Measurements from ENCODE around the gene HOXA11. TPM values are rescaled to one million over a fixed set of nuclear protein-coding genes. Genes with fewer than 3 reads are reported as not detected.

HOXA11 gene
- total and polyA plus RNA-seq, 4 donors = 0.13 to 0.81 TPM; not detected in 2

- Histone ChIP-seq H3K9me3 (ENCODE audit: control insufficient read depth, low read length) (no peaks in the 10 kb centered on the region), H3K27me3 (ENCODE audit: control insufficient read depth in 1 of 2, insufficient read depth in 2 of 2, low read length in 1 of 2) (peaks cover 0 to 2% of the 10 kb centered on the region in 2 donors), H3K36me3 (ENCODE audit: control insufficient read depth in 1 of 2, insufficient read depth in 2 of 2, low read length in 1 of 2) (no peaks in the 10 kb centered on the region), H3K4me1 (ENCODE audit: control insufficient read depth in 1 of 2, insufficient read depth in 2 of 2, low read length in 2 of 2) (no peaks in the 10 kb centered on the region), H3K27ac (ENCODE audit: low read depth in 1 of 2, low read length in 2 of 2) (no peak overlapping the region), H3K4me3 (ENCODE audit: low read length in 2 of 2) (no peak overlapping the region)
- 81 to 88% methylated on average over 15 of the region's 15 CpGs for WGBS, 2 donors
- DNase-seq (peak in 1 of 2 donors; percentile 60), ATAC-seq (ENCODE audit: low FRiP score) (no peak)
- intact Hi-C loops (cut with DNase I) = loop anchor here (10.0 kb wide), 2 partner anchors 724 to 904 kb away; no protein-coding TSS in a partner anchor
These were observed 6.2 kb upstream of the HOXA11 start for GRCh38 chr7:27191161-27191731.

GRCh38 chr7:27189997-27190748 lies 5.1 kb upstream of the HOXA11 start:
- Histone ChIP-seq H3K4me1 (ENCODE audit: control insufficient read depth in 1 of 2, insufficient read depth in 2 of 2, low read length in 2 of 2) (no peaks in the 10 kb centered on the region), H3K27ac (ENCODE audit: low read depth in 1 of 2, low read length in 2 of 2) (no peak overlapping the region), H3K9me3 (ENCODE audit: control insufficient read depth, low read length) (no peaks in the 10 kb centered on the region), H3K27me3 (ENCODE audit: control insufficient read depth in 1 of 2, insufficient read depth in 2 of 2, low read length in 1 of 2) (peaks cover 0 to 2% of the 10 kb centered on the region in 2 donors), H3K36me3 (ENCODE audit: control insufficient read depth in 1 of 2, insufficient read depth in 2 of 2, low read length in 1 of 2) (no peaks in the 10 kb centered on the region), H3K4me3 (ENCODE audit: low read length in 2 of 2) (no peak overlapping the region)
- intact Hi-C loops (cut with DNase I) = loop anchor here (10.0 kb wide), 2 partner anchors 725 to 905 kb away; no protein-coding TSS in a partner anchor
- DNase-seq = no peak
- ATAC-seq (ENCODE audit: low FRiP score) = no peak
- 84 to 89% methylated on average over 7 of the region's 7 CpGs for WGBS, 2 donors

DNA sequence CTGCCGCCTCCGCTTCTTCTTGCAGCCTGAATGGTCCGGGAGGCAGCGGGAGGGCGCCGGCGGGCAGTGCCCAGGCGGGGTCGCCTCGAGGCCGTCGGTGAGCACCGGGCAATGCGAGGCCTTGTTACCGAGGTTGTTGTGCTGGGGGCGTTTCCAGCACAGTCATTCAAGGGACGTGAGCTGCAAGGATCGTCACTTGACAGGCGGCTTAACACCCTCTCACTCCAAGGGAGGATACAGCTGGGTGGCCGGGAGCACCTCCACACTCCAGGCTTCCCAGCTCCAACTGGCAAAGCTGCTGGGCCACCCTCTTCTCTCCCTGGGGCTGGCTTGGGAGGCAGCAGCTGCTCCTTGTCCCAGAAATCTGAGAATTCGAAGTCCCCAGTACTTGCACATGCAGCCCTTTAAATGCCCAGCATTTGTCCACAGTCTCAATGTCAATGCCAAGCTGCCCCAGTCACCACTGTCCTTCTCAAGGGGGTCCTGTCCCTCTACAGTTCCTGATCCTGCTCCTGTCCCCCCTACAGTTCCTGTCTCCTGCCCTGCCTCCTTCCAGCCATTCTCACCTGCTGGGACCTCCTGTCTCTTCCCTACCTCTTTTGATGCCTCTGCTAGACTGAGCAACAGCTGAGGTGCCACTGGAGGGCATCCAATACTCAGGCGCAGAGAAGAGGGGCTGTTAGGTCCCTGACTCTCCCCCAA lies 4.4 kb upstream of the HOXA11 start:
- H3K27ac ChIP-seq (ENCODE audit: low read depth in 1 of 2, low read length in 2 of 2) = no peak overlapping the region
- DNase-seq (peak; percentile 20 to 70), ATAC-seq (ENCODE audit: low FRiP score) (no peak)
- no peak overlapping the region for H3K4me3 ChIP-seq (ENCODE audit: low read length in 2 of 2)
- H3K36me3 ChIP-seq (ENCODE audit: control insufficient read depth in 1 of 2, insufficient read depth in 2 of 2, low read length in 1 of 2) = no peaks in the 10 kb centered on the region
- intact Hi-C loops (cut with DNase I) = no loop called here
- H3K27me3 ChIP-seq (ENCODE audit: control insufficient read depth in 1 of 2, insufficient read depth in 2 of 2, low read length in 1 of 2) = peaks cover 0 to 2% of the 10 kb centered on the region in 2 donors
- no peaks in the 10 kb centered on the region for H3K9me3 ChIP-seq (ENCODE audit: control insufficient read depth, low read length)
- H3K4me1 ChIP-seq (ENCODE audit: control insufficient read depth in 1 of 2, insufficient read depth in 2 of 2, low read length in 2 of 2) = no peaks in the 10 kb centered on the region
- 41 to 54% methylated on average over 22 of the region's 22 CpGs for WGBS, 2 donors

GRCh38 chr7:27188386-27189294 lies 3.6 kb upstream of the HOXA11 start:
- Histone ChIP-seq H3K4me3 (ENCODE audit: low read length in 2 of 2) (no peak overlapping the region), H3K27ac (ENCODE audit: low read depth in 1 of 2, low read length in 2 of 2) (no peak overlapping the region), H3K4me1 (ENCODE audit: control insufficient read depth in 1 of 2, insufficient read depth in 2 of 2, low read length in 2 of 2) (no peaks in the 10 kb centered on the region), H3K9me3 (ENCODE audit: control insufficient read depth, low read length) (no peaks in the 10 kb centered on the region), H3K36me3 (ENCODE audit: control insufficient read depth in 1 of 2, insufficient read depth in 2 of 2, low read length in 1 of 2) (no peaks in the 10 kb centered on the region), H3K27me3 (ENCODE audit: control insufficient read depth in 1 of 2, insufficient read depth in 2 of 2, low read length in 1 of 2) (peaks cover 0 to 1% of the 10 kb centered on the region in 2 donors)
- intact Hi-C loops (cut with DNase I) = no loop called here
- DNase-seq = peak; percentile 62 to 80
- 12 to 20% methylated on average over 49 of the region's 49 CpGs for WGBS, 2 donors
- ATAC-seq (ENCODE audit: low FRiP score) = no peak

- no peaks in the 10 kb centered on the region for H3K36me3 ChIP-seq (ENCODE audit: control insufficient read depth in 1 of 2, insufficient read depth in 2 of 2, low read length in 1 of 2)
- ATAC-seq (ENCODE audit: low FRiP score) (no peak), DNase-seq (peak; percentile 38 to 52)
- 10 to 13% methylated on average over 46 of the region's 46 CpGs for WGBS, 2 donors
- no peaks in the 10 kb centered on the region for H3K27me3 ChIP-seq (ENCODE audit: control insufficient read depth in 1 of 2, insufficient read depth in 2 of 2, low read length in 1 of 2)
- H3K4me3 ChIP-seq (ENCODE audit: low read length in 2 of 2) = no peak overlapping the region
- intact Hi-C loops (cut with DNase I) = no loop called here
- no peaks in the 10 kb centered on the region for H3K4me1 ChIP-seq (ENCODE audit: control insufficient read depth in 1 of 2, insufficient read depth in 2 of 2, low read length in 2 of 2)
- no peak overlapping the region for H3K27ac ChIP-seq (ENCODE audit: low read depth in 1 of 2, low read length in 2 of 2)
- H3K9me3 ChIP-seq (ENCODE audit: control insufficient read depth, low read length) = no peaks in the 10 kb centered on the region
These were observed 2.7 kb upstream of the HOXA11 start for GRCh38 chr7:27187475-27188385.

DNA sequence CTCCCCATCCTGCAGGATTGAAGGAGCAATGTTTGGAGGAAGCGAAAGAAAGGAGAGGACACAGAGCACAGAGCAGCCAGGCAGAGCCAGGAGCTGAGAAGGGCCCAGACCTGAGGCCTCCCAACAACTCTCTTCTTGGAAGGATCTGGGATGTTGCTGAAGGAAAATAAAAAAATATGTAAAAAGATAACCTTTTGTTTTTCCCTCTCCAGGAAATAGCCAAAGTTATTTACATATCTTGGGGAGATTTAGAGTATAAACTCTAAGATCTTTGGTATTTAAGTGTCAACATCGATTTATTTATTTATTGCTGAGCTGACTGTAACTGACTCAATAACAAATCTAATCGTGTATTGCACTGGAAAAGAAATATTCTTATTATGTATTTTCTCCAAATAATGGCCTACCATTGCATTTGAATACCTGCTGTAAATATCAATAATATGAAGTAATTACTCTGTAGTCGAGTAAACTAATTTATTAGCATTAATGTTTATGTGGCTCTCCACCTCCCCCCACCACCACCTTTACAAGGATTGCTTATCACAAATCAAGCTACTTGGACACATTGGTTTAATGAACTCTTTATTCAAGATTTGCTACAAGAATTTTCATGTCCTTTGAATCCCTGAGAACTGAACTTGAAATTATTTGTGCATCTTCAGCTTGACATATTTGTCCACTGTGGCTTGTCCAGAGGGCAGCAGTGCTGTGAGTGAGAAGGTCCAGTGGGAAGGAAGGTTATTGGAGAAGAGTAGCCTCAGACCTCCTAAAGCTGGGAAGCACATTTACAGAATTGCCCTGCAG lies 1.8 kb upstream of the HOXA11 start:
- no peaks in the 10 kb centered on the region for H3K4me1 ChIP-seq (ENCODE audit: control insufficient read depth in 1 of 2, insufficient read depth in 2 of 2, low read length in 2 of 2)
- 53 to 62% methylated on average over 4 of the region's 4 CpGs for WGBS, 2 donors
- no peak overlapping the region for H3K27ac ChIP-seq (ENCODE audit: low read depth in 1 of 2, low read length in 2 of 2)
- no peaks in the 10 kb centered on the region for H3K9me3 ChIP-seq (ENCODE audit: control insufficient read depth, low read length)
- no peak for ATAC-seq (ENCODE audit: low FRiP score)
- H3K27me3 ChIP-seq (ENCODE audit: control insufficient read depth in 1 of 2, insufficient read depth in 2 of 2, low read length in 1 of 2) = no peaks in the 10 kb centered on the region
- no peak for DNase-seq
- H3K36me3 ChIP-seq (ENCODE audit: control insufficient read depth in 1 of 2, insufficient read depth in 2 of 2, low read length in 1 of 2) = no peaks in the 10 kb centered on the region
- no peak overlapping the region for H3K4me3 ChIP-seq (ENCODE audit: low read length in 2 of 2)
- intact Hi-C loops (cut with DNase I) = no loop called here

GRCh38 chr7:27185854-27186667 lies 1.0 kb upstream of the HOXA11 start:
- DNase-seq (peak; percentile 25 to 63), ATAC-seq (ENCODE audit: low FRiP score) (no peak)
- intact Hi-C loops (cut with DNase I) = no loop called here
- WGBS, 2 donors = 20 to 23% methylated on average over 24 of the region's 24 CpGs
- no peaks in the 10 kb centered on the region for H3K36me3 ChIP-seq (ENCODE audit: control insufficient read depth in 1 of 2, insufficient read depth in 2 of 2, low read length in 1 of 2)
- H3K4me3 ChIP-seq (ENCODE audit: low read length in 2 of 2) = no peak overlapping the region
- H3K4me1 ChIP-seq (ENCODE audit: control insufficient read depth in 1 of 2, insufficient read depth in 2 of 2, low read length in 2 of 2) = no peaks in the 10 kb centered on the region
- H3K27me3 ChIP-seq (ENCODE audit: control insufficient read depth in 1 of 2, insufficient read depth in 2 of 2, low read length in 1 of 2) = no peaks in the 10 kb centered on the region
- no peak overlapping the region for H3K27ac ChIP-seq (ENCODE audit: low read depth in 1 of 2, low read length in 2 of 2)
- no peaks in the 10 kb centered on the region for H3K9me3 ChIP-seq (ENCODE audit: control insufficient read depth, low read length)

Data from aorta (tissue), 5 donors.